Measurements from ENCODE around the gene TNFSF9. TPM values are rescaled to one million over a fixed set of nuclear protein-coding genes. Genes with fewer than 3 reads are reported as not detected.
"Not testable (repeated sequence)": the region's sequence is repeated elsewhere in the genome, so short reads cannot be mapped to it uniquely, and the experiment has no call there.

The TNFSF9 gene
- total RNA-seq, 6 donors from 2014 or later = 6.3 to 11.6 (median 8.4) TPM

DNA sequence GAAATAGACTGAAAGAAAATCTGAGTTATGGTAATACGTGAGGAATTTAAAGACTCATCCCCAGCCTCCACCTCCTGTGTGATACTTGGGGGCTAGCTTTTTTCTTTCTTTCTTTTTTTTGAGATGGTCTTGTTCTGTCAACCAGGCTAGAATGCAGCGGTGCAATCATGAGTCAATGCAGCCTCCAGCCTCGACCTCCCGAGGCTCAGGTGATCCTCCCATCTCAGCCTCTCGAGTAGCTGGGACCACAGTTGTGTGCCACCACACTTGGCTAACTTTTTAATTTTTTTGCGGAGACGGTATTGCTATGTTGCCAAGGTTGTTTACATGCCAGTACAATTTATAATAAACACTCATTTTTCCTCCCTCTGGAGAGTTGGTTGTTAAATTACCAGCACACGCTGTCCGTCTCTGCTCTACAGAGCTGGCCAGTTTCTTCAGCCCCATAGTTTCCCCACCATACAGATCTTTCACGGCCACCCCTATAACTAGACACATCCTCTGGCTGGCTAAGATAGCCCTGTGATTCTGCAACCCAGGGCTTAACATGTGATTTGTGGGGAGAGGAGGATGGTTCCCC is 4.8 kb downstream of the TNFSF9 start:
- no peaks in the 10 kb centered on the region for H3K27me3 ChIP-seq
- H3K4me1 ChIP-seq = peaks cover 8 to 26% (median 16%) of the 10 kb centered on the region in 4 donors
- ATAC-seq (ENCODE audit: low FRiP score in 2 of 2) = no peak
- H3K36me3 ChIP-seq = no peaks in the 10 kb centered on the region
- H3K9me3 ChIP-seq = no peaks in the 10 kb centered on the region
- H3K4me3 ChIP-seq = no peak overlapping the region
- WGBS, 2 donors = 88% methylated on average over 10 of the region's 10 CpGs
- no peak for TF ChIP-seq EP300 (IDR thresholded peaks at IDR 0.05)
- TF ChIP-seq POLR2A (IDR thresholded peaks at IDR 0.05) = no peak
- TF ChIP-seq, protein P1, sequence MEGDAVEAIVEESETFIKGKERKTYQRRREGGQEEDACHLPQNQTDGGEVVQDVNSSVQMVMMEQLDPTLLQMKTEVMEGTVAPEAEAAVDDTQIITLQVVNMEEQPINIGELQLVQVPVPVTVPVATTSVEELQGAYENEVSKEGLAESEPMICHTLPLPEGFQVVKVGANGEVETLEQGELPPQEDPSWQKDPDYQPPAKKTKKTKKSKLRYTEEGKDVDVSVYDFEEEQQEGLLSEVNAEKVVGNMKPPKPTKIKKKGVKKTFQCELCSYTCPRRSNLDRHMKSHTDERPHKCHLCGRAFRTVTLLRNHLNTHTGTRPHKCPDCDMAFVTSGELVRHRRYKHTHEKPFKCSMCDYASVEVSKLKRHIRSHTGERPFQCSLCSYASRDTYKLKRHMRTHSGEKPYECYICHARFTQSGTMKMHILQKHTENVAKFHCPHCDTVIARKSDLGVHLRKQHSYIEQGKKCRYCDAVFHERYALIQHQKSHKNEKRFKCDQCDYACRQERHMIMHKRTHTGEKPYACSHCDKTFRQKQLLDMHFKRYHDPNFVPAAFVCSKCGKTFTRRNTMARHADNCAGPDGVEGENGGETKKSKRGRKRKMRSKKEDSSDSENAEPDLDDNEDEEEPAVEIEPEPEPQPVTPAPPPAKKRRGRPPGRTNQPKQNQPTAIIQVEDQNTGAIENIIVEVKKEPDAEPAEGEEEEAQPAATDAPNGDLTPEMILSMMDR (IDR thresholded peaks at IDR 0.05) = no peak
- TF ChIP-seq POLR2AphosphoS5 (IDR thresholded peaks at IDR 0.05) = no peak
- no peak for DNase-seq
- no peak overlapping the region for H3K27ac ChIP-seq

DNA sequence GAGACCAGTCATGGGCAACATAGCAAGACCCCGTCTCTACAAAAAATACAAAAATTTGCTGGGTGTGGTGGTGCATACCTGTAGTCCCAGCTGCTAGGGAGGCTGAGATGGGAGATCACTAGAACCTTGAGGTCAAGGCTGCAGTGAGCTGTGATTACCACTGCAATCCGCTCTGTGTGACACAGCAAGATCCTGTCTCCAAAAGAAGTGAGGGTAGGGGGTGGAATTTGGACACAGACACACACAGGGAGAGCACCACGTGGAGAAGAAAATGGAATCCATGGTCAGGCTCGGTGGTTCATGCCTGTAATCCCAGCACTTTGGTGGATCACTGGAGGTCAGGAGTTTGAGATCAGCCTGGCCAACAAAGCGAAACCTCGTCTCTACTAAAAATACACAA is 8.7 kb downstream of the TNFSF9 start:
- no peaks in the 10 kb centered on the region for H3K9me3 ChIP-seq
- ATAC-seq (ENCODE audit: low FRiP score in 2 of 2) = no peak
- 79 to 97% methylated on average over 6 of the region's 6 CpGs for WGBS, 2 donors

DNA sequence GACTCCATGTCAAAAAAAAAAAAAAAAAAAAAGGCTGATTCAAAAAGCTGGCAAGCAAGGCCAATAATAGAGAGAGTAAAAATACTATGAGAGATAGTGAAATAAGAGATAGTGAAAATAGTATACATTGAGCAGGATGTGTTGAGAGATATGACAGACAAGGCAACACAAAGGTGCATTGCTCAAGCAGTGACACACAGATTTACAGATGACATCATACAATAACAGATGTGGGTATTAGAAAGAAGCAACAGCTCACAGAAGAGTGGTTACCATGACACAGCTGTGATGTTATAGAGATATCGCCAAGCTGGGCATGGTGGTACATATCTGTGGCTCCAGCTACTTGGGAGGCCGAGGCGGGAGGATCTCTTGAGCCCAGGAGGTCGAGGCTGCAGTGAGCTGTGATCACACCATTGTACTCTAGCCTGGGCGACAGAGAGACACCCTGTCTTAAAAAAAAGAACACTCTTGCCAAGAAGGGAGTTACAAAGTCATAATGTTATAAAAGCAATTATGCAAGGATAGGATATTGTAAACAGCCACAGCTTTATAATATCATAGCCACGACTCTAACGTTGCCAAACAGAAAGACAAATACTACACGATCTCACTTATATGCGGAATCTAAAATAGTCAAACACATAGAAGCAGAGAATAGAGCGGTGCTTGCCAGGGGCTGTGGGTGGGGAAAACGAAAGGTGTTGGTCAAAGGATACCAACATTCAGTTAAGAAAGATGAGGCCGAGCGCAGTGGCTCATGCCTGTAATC is 10.3 kb downstream of the TNFSF9 start:
- H3K27me3 ChIP-seq = no peaks in the 10 kb centered on the region
- TF ChIP-seq, protein P1 (IDR thresholded peaks at IDR 0.05) = no peak
- no peak for TF ChIP-seq POLR2AphosphoS5 (IDR thresholded peaks at IDR 0.05)
- TF ChIP-seq POLR2A (IDR thresholded peaks at IDR 0.05) = no peak
- no peak for TF ChIP-seq EP300 (IDR thresholded peaks at IDR 0.05)
- DNase-seq (no peak), ATAC-seq (ENCODE audit: low FRiP score in 2 of 2) (no peak)
- no peaks in the 10 kb centered on the region for H3K36me3 ChIP-seq
- H3K9me3 ChIP-seq = no peaks in the 10 kb centered on the region
- H3K4me3 ChIP-seq = no peak overlapping the region
- WGBS, 2 donors = 69 to 71% methylated on average over 11 to 13 of the region's 13 CpGs
- no peak overlapping the region for H3K27ac ChIP-seq
- H3K4me1 ChIP-seq = peaks cover 0 to 6% (median 0%) of the 10 kb centered on the region in 4 donors

More for the DNA sequence above, 8.7 kb downstream of the TNFSF9 start:
- no peak for DNase-seq
- no peaks in the 10 kb centered on the region for H3K36me3 ChIP-seq
- H3K27me3 ChIP-seq = no peaks in the 10 kb centered on the region
- peaks cover 0 to 6% (median 0%) of the 10 kb centered on the region in 4 donors for H3K4me1 ChIP-seq
- H3K4me3 ChIP-seq = no peak overlapping the region
- TF ChIP-seq POLR2AphosphoS5 (IDR thresholded peaks at IDR 0.05) (no peak), POLR2A (IDR thresholded peaks at IDR 0.05) (no peak), EP300 (IDR thresholded peaks at IDR 0.05) (no peak)
- TF ChIP-seq, protein P1 (IDR thresholded peaks at IDR 0.05) = no peak
- H3K27ac ChIP-seq = no peak overlapping the region

DNA sequence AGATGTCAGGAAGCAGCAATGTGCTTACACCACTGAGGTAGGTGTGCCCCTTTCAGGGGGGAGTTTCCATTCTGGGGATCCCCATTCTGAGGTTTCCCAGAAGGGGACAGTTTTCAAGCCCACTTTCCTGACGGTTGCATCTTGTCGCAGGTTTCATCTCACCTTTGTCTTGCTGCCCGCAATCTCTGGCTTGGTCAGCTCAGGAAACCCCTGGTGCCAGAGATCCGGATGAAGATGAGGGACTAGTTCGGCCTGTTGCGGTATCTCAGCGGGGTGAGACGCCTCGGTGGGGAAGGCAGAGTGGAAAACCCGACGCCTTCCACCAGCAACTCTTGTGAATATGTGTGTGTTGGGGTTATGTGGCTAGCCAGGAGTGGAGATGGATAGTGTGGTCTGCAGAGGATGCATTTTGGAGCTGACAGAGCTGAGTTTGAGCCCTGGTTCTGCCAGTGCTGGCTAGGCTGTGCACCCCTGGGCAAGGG is 13.1 kb downstream of the TNFSF9 start:
- no peaks in the 10 kb centered on the region for H3K4me1 ChIP-seq
- no peak overlapping the region for H3K27ac ChIP-seq
- no peak overlapping the region for H3K4me3 ChIP-seq
- TF ChIP-seq POLR2A (IDR thresholded peaks at IDR 0.05) (no peak), POLR2AphosphoS5 (IDR thresholded peaks at IDR 0.05) (no peak), EP300 (IDR thresholded peaks at IDR 0.05) (no peak)
- TF ChIP-seq, protein P1 (IDR thresholded peaks at IDR 0.05) = no peak
- WGBS, 2 donors = 69 to 76% methylated on average over 4 to 11 of the region's 11 CpGs
- DNase-seq (no peak), ATAC-seq (ENCODE audit: low FRiP score in 2 of 2) (no peak)
- no peaks in the 10 kb centered on the region for H3K27me3 ChIP-seq
- H3K36me3 ChIP-seq = no peaks in the 10 kb centered on the region
- H3K9me3 ChIP-seq = no peaks in the 10 kb centered on the region

DNA sequence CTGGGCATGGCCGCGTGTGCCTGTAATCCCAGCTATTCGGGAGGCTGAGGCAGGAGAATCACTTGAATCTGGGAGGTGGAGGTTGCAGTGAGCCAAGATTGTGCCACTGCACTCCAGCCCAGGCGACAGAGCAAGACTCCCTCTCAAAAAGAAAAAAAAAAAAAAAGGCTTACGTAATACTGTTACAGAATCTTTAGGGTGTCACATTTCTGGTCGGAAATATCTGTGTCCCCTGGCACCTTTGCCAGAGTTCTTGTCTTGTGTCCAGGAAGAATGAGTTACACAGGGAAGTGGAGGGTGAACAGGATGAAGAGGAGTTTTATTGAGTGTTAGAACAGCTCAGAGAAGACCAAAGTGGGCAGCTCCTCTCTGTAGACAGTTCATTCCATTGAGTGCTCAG is 19.9 kb downstream of the TNFSF9 start:
- ATAC-seq (ENCODE audit: low FRiP score in 2 of 2); H3K4me3 ChIP-seq; DNase-seq; H3K36me3 ChIP-seq; H3K9me3 ChIP-seq; H3K27ac ChIP-seq; H3K27me3 ChIP-seq; H3K4me1 ChIP-seq: not testable (repeated sequence)
- 72 to 73% methylated on average over 6 of the region's 6 CpGs for WGBS, 2 donors

All from upper lobe of left lung (tissue), 6 donors.